CD4-positive, CD25-positive, alpha-beta regulatory T cell (primary cell): ENCODE data around the gene NDST1. TPM values are rescaled to one million over a fixed set of nuclear protein-coding genes. Genes with fewer than 3 reads are reported as not detected.

Source experiments
- ATAC-seq, 2 donors: fragments of 150-1000 bp; cut with Tn5 transposase; one replicate each; pipeline ENCODE4 v1.10.0; 2021; ENCODE audit warnings: low read depth in 2 of 2, moderate number of reproducible peaks in 2 of 2, moderate library complexity in 1 of 2
- DNase-seq, 3 donors: peaks; one replicate each; pipeline versions ENCODE4 v3.0.0 to v3.0.0-alpha.2; 2012 to 2022; ENCODE audit warnings: mixed read lengths in 1 of 3
- H3K27ac ChIP-seq: one replicate; pipeline ENCODE4 v1.7.0; 2013; ENCODE audit warnings: mild to moderate bottlenecking, low read length; ENCODE audit not compliant: insufficient read depth, poor library complexity, severe bottlenecking
- H3K27me3 ChIP-seq: one replicate; pipeline ENCODE4 v1.7.0; 2013; ENCODE audit warnings: low read length; ENCODE audit not compliant: control insufficient read depth, insufficient read depth
- H3K36me3 ChIP-seq: one replicate; pipeline ENCODE4 v1.7.0; 2013; ENCODE audit warnings: mild to moderate bottlenecking, low read length, moderate library complexity; ENCODE audit not compliant: control insufficient read depth, insufficient read depth
- H3K4me1 ChIP-seq: 2 replicates; pipeline ENCODE4 v1.7.0; 2013; ENCODE audit warnings: mild to moderate bottlenecking, low read length; ENCODE audit not compliant: insufficient read depth, control insufficient read depth, poor library complexity, severe bottlenecking
- H3K4me3 ChIP-seq: one replicate; pipeline ENCODE4 v1.7.0; 2013; ENCODE audit warnings: low read depth, mild to moderate bottlenecking, low read length, moderate library complexity
- H3K9me3 ChIP-seq, 2 experiments: 1 replicate in 1 of 2; 2 replicates in 1 of 2; pipeline ENCODE4 v1.7.0; 2013; ENCODE audit warnings: low read length in 2 of 2, mild to moderate bottlenecking in 1 of 2, moderate library complexity in 1 of 2; ENCODE audit not compliant: control insufficient read depth in 2 of 2
- H3K27ac Mint-ChIP-seq, 3 donors: one replicate each; pipeline ENCODE4 v1.8.0; 2020 to 2022; ENCODE audit warnings: mild to moderate bottlenecking in 3 of 3, mixed read lengths in 3 of 3, moderate library complexity in 2 of 3
- H3K27me3 Mint-ChIP-seq: one replicate; pipeline ENCODE4 v1.8.0; 2022; ENCODE audit warnings: mild to moderate bottlenecking, mixed read lengths
- H3K36me3 Mint-ChIP-seq: one replicate; pipeline ENCODE4 v1.8.0; 2020; ENCODE audit warnings: mixed read lengths
- H3K4me1 Mint-ChIP-seq, 4 donors: one replicate each; pipeline ENCODE4 v1.8.0; 2020 to 2022; ENCODE audit warnings: mixed read lengths in 4 of 4, mild to moderate bottlenecking in 1 of 4
- H3K4me3 Mint-ChIP-seq, 4 donors: one replicate each; pipeline ENCODE4 v1.8.0; 2020 to 2022; ENCODE audit warnings: mild to moderate bottlenecking in 4 of 4, mixed read lengths in 4 of 4, moderate library complexity in 3 of 4
- H3K9me3 Mint-ChIP-seq, 7 donors: one replicate each; pipeline ENCODE4 v1.8.0; 2020 to 2022; ENCODE audit warnings: mixed read lengths in 7 of 7, mild to moderate bottlenecking in 3 of 7, moderate library complexity in 2 of 7
- polyA plus RNA-seq, 4 donors: library from polyadenylated mRNA; unstranded; fragments of 300-500 nt; fragmentation: Illumina TruSeq; gene quantifications; one replicate each; pipeline ENCODE4 v1.2.3, GENCODE V29; 2021
- total RNA-seq: library from RNA; stranded (reverse); gene quantifications from one replicate; pipeline ENCODE4 v1.2.3, GENCODE V29; 2022

Gene NDST1
- total and polyA plus RNA-seq, 5 donors from 2014 or later = 2.4 TPM; not detected in 4

GRCh38 chr5:150577378-150578139 lies 69.6 kb downstream of the NDST1 start:
- Mint-ChIP-seq H3K4me3 (no peak overlapping the region), H3K27me3 (no peaks in the 10 kb centered on the region), H3K27ac (no peak overlapping the region), H3K36me3 (no peaks in the 10 kb centered on the region), H3K9me3 (no peaks in the 10 kb centered on the region), H3K4me1 (no peaks in the 10 kb centered on the region)
- DNase-seq (no peak), ATAC-seq (no peak)
- Histone ChIP-seq H3K4me3 (no peak overlapping the region), H3K36me3 (no peaks in the 10 kb centered on the region), H3K27ac (no peak overlapping the region), H3K27me3 (no peaks in the 10 kb centered on the region), H3K9me3 (no peaks in the 10 kb centered on the region), H3K4me1 (no peaks in the 10 kb centered on the region)

- Histone ChIP-seq H3K27me3 (no peaks in the 10 kb centered on the region), H3K27ac (no peak overlapping the region), H3K4me1 (no peaks in the 10 kb centered on the region), H3K36me3 (no peaks in the 10 kb centered on the region), H3K9me3 (no peaks in the 10 kb centered on the region), H3K4me3 (no peak overlapping the region)
- ATAC-seq = no peak
- no peak overlapping the region for H3K27ac Mint-ChIP-seq
- H3K4me1 Mint-ChIP-seq = no peaks in the 10 kb centered on the region
- no peak overlapping the region for H3K4me3 Mint-ChIP-seq
- H3K9me3 Mint-ChIP-seq = no peaks in the 10 kb centered on the region
- H3K36me3 Mint-ChIP-seq = no peaks in the 10 kb centered on the region
- no peak for DNase-seq
- H3K27me3 Mint-ChIP-seq = no peaks in the 10 kb centered on the region
These were observed 71.0 kb downstream of the NDST1 start for GRCh38 chr5:150578781-150579461.

- Mint-ChIP-seq H3K4me1 (no peaks in the 10 kb centered on the region), H3K27ac (no peak overlapping the region), H3K9me3 (no peaks in the 10 kb centered on the region), H3K27me3 (no peaks in the 10 kb centered on the region), H3K36me3 (no peaks in the 10 kb centered on the region), H3K4me3 (no peak overlapping the region)
- ATAC-seq (no peak), DNase-seq (no peak)
- H3K27ac ChIP-seq = no peak overlapping the region
- no peaks in the 10 kb centered on the region for H3K36me3 ChIP-seq
- no peak overlapping the region for H3K4me3 ChIP-seq
- no peaks in the 10 kb centered on the region for H3K27me3 ChIP-seq
- no peaks in the 10 kb centered on the region for H3K9me3 ChIP-seq
- H3K4me1 ChIP-seq = no peaks in the 10 kb centered on the region
These were observed 71.8 kb downstream of the NDST1 start for GRCh38 chr5:150579462-150580400.

DNA sequence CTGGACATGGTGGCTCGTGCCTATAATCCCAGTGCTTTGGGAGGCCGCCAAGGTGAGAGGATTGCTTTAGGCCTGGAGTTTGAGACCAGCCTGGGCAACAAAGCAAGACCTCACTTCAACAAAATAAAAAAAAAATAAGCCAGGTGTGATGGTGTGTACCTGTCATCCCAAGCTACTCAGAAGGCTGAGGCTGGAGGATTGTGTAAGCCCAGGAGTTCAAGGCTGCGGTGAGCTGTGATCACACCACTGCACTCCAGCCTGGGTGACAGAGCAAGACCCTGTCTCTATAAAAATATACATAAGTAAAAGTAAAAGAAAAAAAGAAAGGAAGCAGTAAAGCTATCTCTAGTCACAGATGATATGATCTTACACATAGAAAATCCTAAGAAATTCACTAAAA lies 73.0 kb downstream of the NDST1 start:
- Histone ChIP-seq H3K4me1 (no peaks in the 10 kb centered on the region), H3K27ac (no peak overlapping the region), H3K27me3 (no peaks in the 10 kb centered on the region), H3K36me3 (no peaks in the 10 kb centered on the region), H3K9me3 (no peaks in the 10 kb centered on the region), H3K4me3 (no peak overlapping the region)
- H3K27me3 Mint-ChIP-seq = no peaks in the 10 kb centered on the region
- no peak overlapping the region for H3K4me3 Mint-ChIP-seq
- H3K9me3 Mint-ChIP-seq = no peaks in the 10 kb centered on the region
- ATAC-seq = no peak
- DNase-seq = no peak
- H3K4me1 Mint-ChIP-seq = no peaks in the 10 kb centered on the region
- H3K36me3 Mint-ChIP-seq = no peaks in the 10 kb centered on the region
- H3K27ac Mint-ChIP-seq = no peak overlapping the region

DNA sequence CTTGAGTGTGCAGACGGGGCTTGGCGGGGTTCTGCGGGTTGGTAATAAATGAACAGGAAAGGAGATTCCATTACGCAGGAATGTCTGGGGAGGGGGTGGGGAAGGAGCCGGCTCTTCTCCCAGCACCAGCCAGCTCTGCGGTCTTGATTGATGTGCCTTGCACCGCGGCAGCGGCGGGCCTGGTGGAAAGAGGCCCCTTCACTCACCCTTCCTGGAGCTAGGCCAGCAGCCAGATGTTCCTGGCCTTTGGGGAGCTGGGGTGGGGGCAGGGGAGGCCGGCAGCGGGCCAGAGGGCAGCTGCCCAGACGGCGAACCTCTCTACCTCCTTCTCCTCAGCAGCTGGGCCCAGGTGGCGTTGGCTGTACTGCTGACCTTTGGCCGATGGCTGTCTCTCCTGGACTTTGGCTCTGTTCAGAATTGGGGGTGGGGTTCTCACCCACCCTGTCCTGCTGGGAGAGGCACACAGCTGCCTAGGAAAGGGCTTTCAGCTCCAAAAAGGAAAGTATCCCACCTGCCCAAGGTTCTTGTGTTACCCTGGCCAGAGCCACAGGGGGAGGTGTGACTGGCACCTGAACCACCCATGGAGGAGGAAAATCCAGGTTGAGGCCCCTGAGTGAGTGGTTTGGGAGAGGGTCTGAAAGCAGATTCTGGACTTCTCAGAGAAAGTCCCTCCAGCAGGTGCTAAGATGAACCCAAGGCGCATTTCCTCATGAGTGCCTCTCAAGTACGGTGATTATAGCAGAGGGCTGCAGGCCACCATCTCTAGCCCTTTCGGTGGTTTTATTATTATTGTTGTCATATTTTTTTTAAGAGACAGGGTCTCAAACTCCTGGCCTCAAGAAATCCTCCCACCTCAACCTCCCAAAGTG lies 74.5 kb downstream of the NDST1 start:
- Mint-ChIP-seq H3K27ac (no peak overlapping the region), H3K27me3 (no peaks in the 10 kb centered on the region), H3K4me1 (no peaks in the 10 kb centered on the region), H3K9me3 (no peaks in the 10 kb centered on the region), H3K36me3 (no peaks in the 10 kb centered on the region), H3K4me3 (no peak overlapping the region)
- Histone ChIP-seq H3K4me1 (no peaks in the 10 kb centered on the region), H3K27me3 (no peaks in the 10 kb centered on the region), H3K36me3 (no peaks in the 10 kb centered on the region), H3K4me3 (no peak overlapping the region), H3K27ac (no peak overlapping the region), H3K9me3 (no peaks in the 10 kb centered on the region)
- DNase-seq = no peak
- no peak for ATAC-seq

DNA sequence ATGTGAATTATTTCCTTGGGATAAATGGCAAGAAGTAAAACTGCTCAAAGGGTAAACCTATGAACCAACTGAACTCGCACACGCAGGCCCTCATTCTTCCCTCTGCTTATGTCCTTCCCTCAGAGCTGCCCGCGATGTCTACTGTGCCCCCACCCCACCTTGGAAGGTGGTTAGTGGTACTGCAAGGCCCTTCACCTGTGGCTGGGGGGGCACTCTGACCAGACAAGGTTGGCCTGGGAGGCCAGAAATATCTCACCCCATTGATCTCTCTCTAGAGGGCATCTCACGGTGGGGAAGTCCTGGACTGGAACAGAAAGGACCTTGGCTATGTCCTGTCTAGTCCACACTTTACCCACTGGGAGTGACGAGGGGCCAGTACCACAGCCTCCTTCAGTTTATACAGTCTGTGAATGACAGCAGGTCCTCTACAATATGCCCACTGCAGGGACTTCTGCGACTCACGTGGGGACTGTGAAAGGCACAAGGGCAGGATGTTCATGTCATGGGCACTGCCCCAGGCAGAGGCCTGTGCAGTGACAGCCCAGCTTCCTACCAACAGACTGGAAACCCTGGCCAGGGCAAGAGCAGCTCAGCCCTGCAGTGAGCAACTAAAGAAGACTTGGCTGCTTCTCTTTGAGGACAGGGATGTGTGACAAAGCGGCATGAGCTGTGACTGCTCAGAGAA lies 75.8 kb downstream of the NDST1 start:
- Histone ChIP-seq H3K4me3 (no peak overlapping the region), H3K9me3 (no peaks in the 10 kb centered on the region), H3K27me3 (no peaks in the 10 kb centered on the region), H3K36me3 (no peaks in the 10 kb centered on the region), H3K4me1 (no peaks in the 10 kb centered on the region), H3K27ac (no peak overlapping the region)
- no peak overlapping the region for H3K4me3 Mint-ChIP-seq
- H3K9me3 Mint-ChIP-seq = no peaks in the 10 kb centered on the region
- no peaks in the 10 kb centered on the region for H3K36me3 Mint-ChIP-seq
- H3K27ac Mint-ChIP-seq = no peak overlapping the region
- H3K4me1 Mint-ChIP-seq = no peaks in the 10 kb centered on the region
- no peaks in the 10 kb centered on the region for H3K27me3 Mint-ChIP-seq
- ATAC-seq (no peak), DNase-seq (no peak)
